Liver (tissue), 9 donors: ENCODE measurements around the gene PRELID1. TPM values are rescaled to one million over a fixed set of nuclear protein-coding genes. Genes with fewer than 3 reads are reported as not detected.

ENCODE experiments used
- DNase-seq: peaks from one replicate; pipeline ENCODE4 v3.0.0-alpha.2; 2017; ENCODE audit warnings: low spot score
- H3K27ac ChIP-seq, 2 donors: one replicate each; pipeline ENCODE4 v1.7.0; 2013; ENCODE audit warnings: inconsistent platforms in 2 of 2, low read length in 2 of 2, control low read depth in 1 of 2, low read depth in 1 of 2, mild to moderate bottlenecking in 1 of 2
- H3K27me3 ChIP-seq, 4 donors: one replicate each; pipeline versions ENCODE4 v1.6.1 to v1.7.0; 2013; ENCODE audit warnings: low read length in 3 of 4, inconsistent platforms in 1 of 4, mild to moderate bottlenecking in 1 of 4, moderate library complexity in 1 of 4; ENCODE audit not compliant: control insufficient read depth in 4 of 4, insufficient read depth in 4 of 4
- H3K36me3 ChIP-seq, 4 donors: one replicate each; pipeline versions ENCODE4 v1.6.1 to v1.7.0; 2013; ENCODE audit warnings: low read length in 3 of 4, mild to moderate bottlenecking in 3 of 4, low read depth in 1 of 4, moderate library complexity in 1 of 4; ENCODE audit not compliant: control insufficient read depth in 4 of 4, insufficient read depth in 3 of 4
- H3K4me1 ChIP-seq, 4 donors: one replicate each; pipeline versions ENCODE4 v1.6.1 to v1.7.0; 2013; ENCODE audit warnings: low read length in 3 of 4, mild to moderate bottlenecking in 3 of 4, moderate library complexity in 1 of 4; ENCODE audit not compliant: control insufficient read depth in 4 of 4, insufficient read depth in 4 of 4
- H3K4me3 ChIP-seq, 3 donors: one replicate each; pipeline versions ENCODE4 v1.6.1 to v1.7.0; 2013; ENCODE audit warnings: low read length in 3 of 3, control low read depth in 1 of 3, low read depth in 1 of 3, mild to moderate bottlenecking in 1 of 3
- H3K9ac ChIP-seq, 2 donors: one replicate each; pipeline ENCODE4 v1.7.0; 2013; ENCODE audit warnings: low read length in 2 of 2, mild to moderate bottlenecking in 2 of 2, moderate library complexity in 2 of 2, control low read depth in 1 of 2, low read depth in 1 of 2
- H3K9me3 ChIP-seq, 4 donors: one replicate each; pipeline versions ENCODE4 v1.6.1 to v1.7.0; 2013; ENCODE audit warnings: low read length in 3 of 4; ENCODE audit not compliant: control insufficient read depth in 4 of 4
- EGR1 ChIP-seq, 2 donors: IDR thresholded peaks; 2 replicates each; pipeline ENCODE4 v1.6.1; 2016 to 2018; ENCODE audit warnings: antibody characterized with exemption in 2 of 2, low read depth in 2 of 2
- FOXA2 ChIP-seq: IDR thresholded peaks from 2 replicates; pipeline ENCODE4 v1.6.1; 2016; ENCODE audit warnings: antibody characterized with exemption
- GABPA ChIP-seq, 2 donors: IDR thresholded peaks in 1 of 2; conservative IDR thresholded peaks in 1 of 2; 2 replicates each; pipeline ENCODE4 v1.6.1; 2016; ENCODE audit warnings: antibody characterized with exemption in 2 of 2, mild to moderate bottlenecking in 1 of 2, moderate library complexity in 1 of 2
- HNF4A ChIP-seq, 2 donors: conservative IDR thresholded peaks; 2 replicates each; pipeline ENCODE4 v1.6.1; 2016; ENCODE audit warnings: antibody characterized with exemption in 2 of 2, mild to moderate bottlenecking in 2 of 2
- HNF4G ChIP-seq: IDR thresholded peaks from 2 replicates; pipeline ENCODE4 v1.6.1; 2016; ENCODE audit warnings: antibody characterized with exemption
- JUND ChIP-seq, 2 donors: IDR thresholded peaks; 2 replicates each; pipeline ENCODE4 v1.6.1; 2016; ENCODE audit warnings: antibody characterized with exemption in 2 of 2
- NR2F2 ChIP-seq: IDR thresholded peaks from 2 replicates; pipeline ENCODE4 v1.6.1; 2016; ENCODE audit warnings: antibody characterized with exemption
- RAD21 ChIP-seq, 2 donors: IDR thresholded peaks; 2 replicates each; pipeline ENCODE4 v1.6.1; 2016; ENCODE audit warnings: antibody characterized with exemption in 2 of 2, mild to moderate bottlenecking in 2 of 2
- RXRA ChIP-seq, 2 donors: IDR thresholded peaks; 2 replicates each; pipeline ENCODE4 v1.6.1; 2017 to 2018; ENCODE audit warnings: antibody characterized with exemption in 2 of 2, mild to moderate bottlenecking in 1 of 2
- SP1 ChIP-seq: IDR thresholded peaks from 2 replicates; pipeline ENCODE4 v1.6.1; 2018; ENCODE audit warnings: antibody characterized with exemption, mild to moderate bottlenecking
- TAF1 ChIP-seq: conservative IDR thresholded peaks from 2 replicates; pipeline ENCODE4 v1.6.1; 2016; ENCODE audit warnings: antibody characterized with exemption, mild to moderate bottlenecking
- YY1 ChIP-seq: IDR thresholded peaks from 2 replicates; pipeline ENCODE4 v1.6.1; 2016; ENCODE audit warnings: antibody characterized with exemption, mild to moderate bottlenecking
- WGBS: extraction: QIAGEN DNeasy Blood & Tissue Kit; methylation state at CpG from one replicate; pipeline ENCODE4 v1.1.7; 2013; 5-methylcytosine and 5-hydroxymethylcytosine counted together
- polyA plus RNA-seq, 2 donors: library from polyadenylated mRNA; stranded (reverse) in 1 of 2; unstranded in 1 of 2; fragments of 200-250 nt in 1 of 2; fragments of >200 nt in 1 of 2; fragmentation: Nextera tagmentation in 1 of 2; extraction: Ambion mirVana in 1 of 2; gene quantifications; one replicate each; pipeline versions ENCODE4 v1.2.1 to v1.2.3, GENCODE V29; 2013 to 2015
- total RNA-seq, 2 donors: library from RNA; depleted of rRNA; stranded (reverse); fragments of >200 nt; gene quantifications; one replicate each; pipeline ENCODE4 v1.2.3, GENCODE V29; 2014
- TF ChIP-seq, protein P1 (sequence below): IDR thresholded peaks from 2 replicates; pipeline ENCODE4 v1.6.1; 2016; ENCODE audit warnings: antibody characterized with exemption
- TF ChIP-seq, protein P2 (sequence below): IDR thresholded peaks from 2 replicates; pipeline ENCODE4 v1.6.1; 2016; ENCODE audit warnings: antibody characterized with exemption, mild to moderate bottlenecking
- TF ChIP-seq, protein P3 (sequence below): fragments of 150-350 bp; IDR thresholded peaks from 2 replicates; pipeline ENCODE4 v1.5.1; 2017; ENCODE audit warnings: improper control_type of control experiment, low read depth, low read length; ENCODE audit not compliant: missing input control
- TF ChIP-seq, protein P4 (sequence below): IDR thresholded peaks from 2 replicates; pipeline ENCODE4 v1.6.1; 2016; ENCODE audit warnings: antibody characterized with exemption
- donor health status: healthy.
- donor health status: healthy.
- donor health status: healthy.
- donor health status: healthy.
- donor health status: healthy.

PRELID1 gene
- total and polyA plus RNA-seq, 4 donors = 47.9 to 200 (median 85.3) TPM

DNA sequence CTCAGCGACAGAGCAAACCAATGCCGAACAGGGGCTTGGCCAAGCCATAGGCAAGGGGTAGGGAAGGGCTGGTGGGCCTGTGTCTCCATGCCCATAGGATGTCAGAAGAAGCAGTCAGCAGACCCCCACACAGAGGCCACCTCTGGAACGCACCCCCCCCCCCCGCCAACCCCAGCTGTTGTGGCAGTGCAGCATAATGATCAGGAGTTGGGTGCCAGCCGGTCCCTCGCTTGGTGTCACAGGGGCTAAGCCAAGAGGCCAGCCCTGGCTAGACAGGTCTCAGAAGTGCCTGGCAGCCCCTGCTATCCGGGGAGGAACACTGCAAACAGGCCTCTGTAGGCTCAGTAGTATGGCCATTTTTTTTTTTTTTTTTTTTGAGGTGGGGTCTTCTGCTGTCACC is 11.8 kb downstream of the PRELID1 start:
- H3K9ac ChIP-seq = no peak overlapping the region
- H3K4me3 ChIP-seq = no peak overlapping the region
- H3K9me3 ChIP-seq = no peaks in the 10 kb centered on the region
- H3K27ac ChIP-seq = no peak overlapping the region
- TF ChIP-seq SP1 = no peak
- 93% methylated on average over 7 of the region's 7 CpGs for WGBS
- peaks cover 7 to 24% (median 17%) of the 10 kb centered on the region in 4 donors for H3K4me1 ChIP-seq
- H3K36me3 ChIP-seq = no peaks in the 10 kb centered on the region
- no peaks in the 10 kb centered on the region for H3K27me3 ChIP-seq
- DNase-seq = no peak

DNA sequence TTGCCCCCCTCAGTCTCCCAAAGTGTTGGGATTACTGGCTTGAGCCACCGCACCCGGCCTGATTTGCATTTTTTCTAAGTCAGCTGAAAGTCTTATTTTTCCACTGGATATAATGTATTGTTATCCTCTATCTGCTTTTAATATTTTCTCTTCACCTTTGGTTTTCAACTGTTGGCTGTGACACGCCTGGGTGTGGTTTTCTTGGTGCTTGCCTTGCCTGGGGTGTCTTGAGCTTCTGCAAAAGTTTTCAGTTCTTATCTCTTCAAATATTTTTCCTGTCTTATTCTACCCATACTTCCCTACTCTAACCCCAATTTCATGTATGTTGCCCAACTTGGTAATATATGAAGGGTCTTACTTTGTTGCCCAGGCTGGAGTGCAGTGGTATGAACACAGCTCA is 12.4 kb downstream of the PRELID1 start:
- Histone ChIP-seq H3K27ac (no peak overlapping the region), H3K9me3 (no peaks in the 10 kb centered on the region), H3K4me3 (no peak overlapping the region), H3K4me1 (peaks cover 7 to 21% (median 17%) of the 10 kb centered on the region in 4 donors), H3K27me3 (no peaks in the 10 kb centered on the region), H3K36me3 (no peaks in the 10 kb centered on the region), H3K9ac (no peak overlapping the region)
- WGBS = 94% methylated on average over 3 of the region's 3 CpGs
- TF ChIP-seq, protein P1, sequence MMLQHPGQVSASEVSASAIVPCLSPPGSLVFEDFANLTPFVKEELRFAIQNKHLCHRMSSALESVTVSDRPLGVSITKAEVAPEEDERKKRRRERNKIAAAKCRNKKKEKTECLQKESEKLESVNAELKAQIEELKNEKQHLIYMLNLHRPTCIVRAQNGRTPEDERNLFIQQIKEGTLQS = no peak
- TF ChIP-seq FOXA2 = no peak
- no peak for TF ChIP-seq RAD21 (IDR thresholded peaks at IDR 0.05)
- no peak for TF ChIP-seq EGR1 (IDR thresholded peaks at IDR 0.05; ENCODE audit: low read depth in 2 of 2)
- no peak for TF ChIP-seq RXRA (IDR thresholded peaks at IDR 0.05)
- TF ChIP-seq, protein P2, sequence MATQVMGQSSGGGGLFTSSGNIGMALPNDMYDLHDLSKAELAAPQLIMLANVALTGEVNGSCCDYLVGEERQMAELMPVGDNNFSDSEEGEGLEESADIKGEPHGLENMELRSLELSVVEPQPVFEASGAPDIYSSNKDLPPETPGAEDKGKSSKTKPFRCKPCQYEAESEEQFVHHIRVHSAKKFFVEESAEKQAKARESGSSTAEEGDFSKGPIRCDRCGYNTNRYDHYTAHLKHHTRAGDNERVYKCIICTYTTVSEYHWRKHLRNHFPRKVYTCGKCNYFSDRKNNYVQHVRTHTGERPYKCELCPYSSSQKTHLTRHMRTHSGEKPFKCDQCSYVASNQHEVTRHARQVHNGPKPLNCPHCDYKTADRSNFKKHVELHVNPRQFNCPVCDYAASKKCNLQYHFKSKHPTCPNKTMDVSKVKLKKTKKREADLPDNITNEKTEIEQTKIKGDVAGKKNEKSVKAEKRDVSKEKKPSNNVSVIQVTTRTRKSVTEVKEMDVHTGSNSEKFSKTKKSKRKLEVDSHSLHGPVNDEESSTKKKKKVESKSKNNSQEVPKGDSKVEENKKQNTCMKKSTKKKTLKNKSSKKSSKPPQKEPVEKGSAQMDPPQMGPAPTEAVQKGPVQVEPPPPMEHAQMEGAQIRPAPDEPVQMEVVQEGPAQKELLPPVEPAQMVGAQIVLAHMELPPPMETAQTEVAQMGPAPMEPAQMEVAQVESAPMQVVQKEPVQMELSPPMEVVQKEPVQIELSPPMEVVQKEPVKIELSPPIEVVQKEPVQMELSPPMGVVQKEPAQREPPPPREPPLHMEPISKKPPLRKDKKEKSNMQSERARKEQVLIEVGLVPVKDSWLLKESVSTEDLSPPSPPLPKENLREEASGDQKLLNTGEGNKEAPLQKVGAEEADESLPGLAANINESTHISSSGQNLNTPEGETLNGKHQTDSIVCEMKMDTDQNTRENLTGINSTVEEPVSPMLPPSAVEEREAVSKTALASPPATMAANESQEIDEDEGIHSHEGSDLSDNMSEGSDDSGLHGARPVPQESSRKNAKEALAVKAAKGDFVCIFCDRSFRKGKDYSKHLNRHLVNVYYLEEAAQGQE = no peak
- DNase-seq = no peak

DNA sequence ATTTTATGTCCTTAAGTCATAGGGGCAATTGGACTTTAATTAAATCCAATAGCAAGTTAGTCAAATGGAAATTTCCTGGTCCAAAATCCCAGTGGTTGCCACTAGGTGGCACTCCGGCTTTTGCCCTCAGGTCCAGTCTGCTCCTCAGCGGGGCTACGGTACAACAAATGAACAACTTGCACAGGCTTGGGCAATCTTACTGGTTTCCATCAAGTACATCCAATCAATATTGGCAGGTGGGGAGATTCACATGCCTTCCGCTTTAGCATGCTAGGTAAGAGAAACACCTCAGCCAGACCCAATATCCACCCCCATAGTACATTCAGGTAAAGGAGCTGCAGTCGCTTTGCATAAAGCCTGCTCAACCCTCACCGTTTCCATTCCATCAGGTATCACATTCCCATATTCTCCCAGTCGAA is 14.4 kb downstream of the PRELID1 start:
- no peaks in the 10 kb centered on the region for H3K36me3 ChIP-seq
- DNase-seq = peak; percentile 80
- H3K27me3 ChIP-seq = no peaks in the 10 kb centered on the region
- H3K4me1 ChIP-seq = peaks cover 1 to 6% (median 4%) of the 10 kb centered on the region in 4 donors
- H3K4me3 ChIP-seq = no peak overlapping the region
- no peak overlapping the region for H3K27ac ChIP-seq
- no peak overlapping the region for H3K9ac ChIP-seq
- WGBS = 25% methylated on average over 7 of the region's 7 CpGs
- no peaks in the 10 kb centered on the region for H3K9me3 ChIP-seq
- TF ChIP-seq NR2F2 (no peak), FOXA2 (no peak), GABPA (IDR thresholded peaks at IDR 0.05 in 1 of 2, conservative IDR thresholded peaks at IDR 0.05 in 1 of 2) (peak in 1 of 2 donors; percentile 52), EGR1 (IDR thresholded peaks at IDR 0.05; ENCODE audit: low read depth in 2 of 2) (no peak), HNF4G (peak; percentile 74), YY1 (peak; percentile 52), RXRA (IDR thresholded peaks at IDR 0.05) (peak; percentile 51 to 78), HNF4A (conservative IDR thresholded peaks at IDR 0.05) (peak; percentile 82 to 97), JUND (IDR thresholded peaks at IDR 0.05) (peak in 1 of 2 donors; percentile 48), TAF1 (no peak), RAD21 (IDR thresholded peaks at IDR 0.05) (peak; percentile 98 to 99)
- TF ChIP-seq, protein P1 = no peak
- TF ChIP-seq, protein P3, sequence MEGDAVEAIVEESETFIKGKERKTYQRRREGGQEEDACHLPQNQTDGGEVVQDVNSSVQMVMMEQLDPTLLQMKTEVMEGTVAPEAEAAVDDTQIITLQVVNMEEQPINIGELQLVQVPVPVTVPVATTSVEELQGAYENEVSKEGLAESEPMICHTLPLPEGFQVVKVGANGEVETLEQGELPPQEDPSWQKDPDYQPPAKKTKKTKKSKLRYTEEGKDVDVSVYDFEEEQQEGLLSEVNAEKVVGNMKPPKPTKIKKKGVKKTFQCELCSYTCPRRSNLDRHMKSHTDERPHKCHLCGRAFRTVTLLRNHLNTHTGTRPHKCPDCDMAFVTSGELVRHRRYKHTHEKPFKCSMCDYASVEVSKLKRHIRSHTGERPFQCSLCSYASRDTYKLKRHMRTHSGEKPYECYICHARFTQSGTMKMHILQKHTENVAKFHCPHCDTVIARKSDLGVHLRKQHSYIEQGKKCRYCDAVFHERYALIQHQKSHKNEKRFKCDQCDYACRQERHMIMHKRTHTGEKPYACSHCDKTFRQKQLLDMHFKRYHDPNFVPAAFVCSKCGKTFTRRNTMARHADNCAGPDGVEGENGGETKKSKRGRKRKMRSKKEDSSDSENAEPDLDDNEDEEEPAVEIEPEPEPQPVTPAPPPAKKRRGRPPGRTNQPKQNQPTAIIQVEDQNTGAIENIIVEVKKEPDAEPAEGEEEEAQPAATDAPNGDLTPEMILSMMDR = peak; percentile 94
- TF ChIP-seq, protein P2 = peak; percentile 22
- TF ChIP-seq, protein P4, sequence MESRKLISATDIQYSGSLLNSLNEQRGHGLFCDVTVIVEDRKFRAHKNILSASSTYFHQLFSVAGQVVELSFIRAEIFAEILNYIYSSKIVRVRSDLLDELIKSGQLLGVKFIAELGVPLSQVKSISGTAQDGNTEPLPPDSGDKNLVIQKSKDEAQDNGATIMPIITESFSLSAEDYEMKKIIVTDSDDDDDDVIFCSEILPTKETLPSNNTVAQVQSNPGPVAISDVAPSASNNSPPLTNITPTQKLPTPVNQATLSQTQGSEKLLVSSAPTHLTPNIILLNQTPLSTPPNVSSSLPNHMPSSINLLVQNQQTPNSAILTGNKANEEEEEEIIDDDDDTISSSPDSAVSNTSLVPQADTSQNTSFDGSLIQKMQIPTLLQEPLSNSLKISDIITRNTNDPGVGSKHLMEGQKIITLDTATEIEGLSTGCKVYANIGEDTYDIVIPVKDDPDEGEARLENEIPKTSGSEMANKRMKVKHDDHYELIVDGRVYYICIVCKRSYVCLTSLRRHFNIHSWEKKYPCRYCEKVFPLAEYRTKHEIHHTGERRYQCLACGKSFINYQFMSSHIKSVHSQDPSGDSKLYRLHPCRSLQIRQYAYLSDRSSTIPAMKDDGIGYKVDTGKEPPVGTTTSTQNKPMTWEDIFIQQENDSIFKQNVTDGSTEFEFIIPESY = no peak
